Activated T-helper 2 cell treated with anti-CD3 and anti-CD28 coated beads, Interferon-gamma antibody, Interleukin-2, Interleukin-4, amounts not matched to agents 10 μg/mL and 5 μg/mL and 100 μg/mL, durations not matched to agents 14 hours and 24 hours and 36 hours (primary cell): Measurements from ENCODE around the gene YJEFN3. TPM values are rescaled to one million over a fixed set of nuclear protein-coding genes. Genes with fewer than 3 reads are reported as not detected.

ENCODE experiments used
- DNase-seq: peaks from one replicate; pipeline ENCODE4 v3.0.0; 2021; ENCODE audit warnings: low spot score
- H3K27ac Mint-ChIP-seq: one replicate; pipeline ENCODE4 v1.8.0; 2021; ENCODE audit warnings: mixed read lengths
- H3K27me3 Mint-ChIP-seq: one replicate; pipeline ENCODE4 v1.8.0; 2021; ENCODE audit warnings: low read depth, mixed read lengths
- H3K36me3 Mint-ChIP-seq: one replicate; pipeline ENCODE4 v1.8.0; 2021; ENCODE audit warnings: low read depth, mixed read lengths
- H3K4me1 Mint-ChIP-seq: one replicate; pipeline ENCODE4 v1.8.0; 2021; ENCODE audit warnings: low read depth, mixed read lengths
- H3K4me3 Mint-ChIP-seq: one replicate; pipeline ENCODE4 v1.8.0; 2021; ENCODE audit warnings: low read depth, mild to moderate bottlenecking, moderate library complexity, mixed read lengths
- H3K9me3 Mint-ChIP-seq: one replicate; pipeline ENCODE4 v1.8.0; 2021; ENCODE audit warnings: mixed read lengths
- intact Hi-C: fragments of 100-400 bp; cut with micrococcal nuclease; formaldehyde crosslinking; loops from one replicate; pipeline ENCODE4 v1.15.1; 2023
- total RNA-seq: library from RNA; stranded (reverse); gene quantifications from 2 replicates; pipeline ENCODE4 v1.2.3, GENCODE V29; 2022

Gene YJEFN3
- total RNA-seq, 1 donor from 2014 or later: 9.0 TPM

GRCh38 chr19:19515642-19516519 lies 12.8 kb upstream of the YJEFN3 start, which contains the start of gene NDUFA13:
Gene NDUFA13 (plus strand): TSS chr19:19516225. CDS start chr19:19516239, 14 bp downstream.
- Mint-ChIP-seq H3K27ac (peak within 1 kb of the TSS; percentile 94), H3K4me3 (peak within 1 kb of the TSS; percentile 92), H3K27me3 (no peaks in the 10 kb centered on the region), H3K9me3 (no peaks in the 10 kb centered on the region), H3K4me1 (peaks cover 3% of the 10 kb centered on the region), H3K36me3 (peaks cover 35% of the 10 kb centered on the region)
- intact Hi-C loops: no loop called here
- peak; percentile 92 for DNase-seq

GRCh38 chr19:19517235-19517619 lies 11.5 kb upstream of the YJEFN3 start:
- no peaks in the 10 kb centered on the region for H3K9me3 Mint-ChIP-seq
- peaks cover 6% of the 10 kb centered on the region for H3K4me1 Mint-ChIP-seq
- H3K36me3 Mint-ChIP-seq: peaks cover 38% of the 10 kb centered on the region
- H3K27ac Mint-ChIP-seq: peak overlapping the region; percentile 94
- H3K27me3 Mint-ChIP-seq: no peaks in the 10 kb centered on the region
- intact Hi-C loops: no loop called here
- peak overlapping the region; percentile 92 for H3K4me3 Mint-ChIP-seq
- DNase-seq: no peak

- intact Hi-C loops: no loop called here
- Mint-ChIP-seq H3K36me3 (peaks cover 37% of the 10 kb centered on the region), H3K9me3 (no peaks in the 10 kb centered on the region), H3K27me3 (no peaks in the 10 kb centered on the region), H3K4me1 (peaks cover 6% of the 10 kb centered on the region), H3K27ac (no peak overlapping the region), H3K4me3 (no peak overlapping the region)
- DNase-seq: no peak
Measured at GRCh38 chr19:19520989-19521388, 7.7 kb upstream of the YJEFN3 start.

- no peaks in the 10 kb centered on the region for H3K9me3 Mint-ChIP-seq
- DNase-seq: no peak
- H3K27ac Mint-ChIP-seq: no peak overlapping the region
- H3K27me3 Mint-ChIP-seq: no peaks in the 10 kb centered on the region
- peaks cover 6% of the 10 kb centered on the region for H3K4me1 Mint-ChIP-seq
- no peak overlapping the region for H3K4me3 Mint-ChIP-seq
- H3K36me3 Mint-ChIP-seq: peaks cover 41% of the 10 kb centered on the region
- intact Hi-C loops: no loop called here
Measured at GRCh38 chr19:19523177-19523576, 5.5 kb upstream of the YJEFN3 start.

- Mint-ChIP-seq H3K36me3 (peaks cover 40% of the 10 kb centered on the region), H3K27me3 (no peaks in the 10 kb centered on the region), H3K4me1 (peaks cover 6% of the 10 kb centered on the region), H3K9me3 (no peaks in the 10 kb centered on the region), H3K27ac (no peak overlapping the region), H3K4me3 (no peak overlapping the region)
- no peak for DNase-seq
- intact Hi-C loops: no loop called here
Measured at GRCh38 chr19:19524053-19524452, 4.7 kb upstream of the YJEFN3 start.

GRCh38 chr19:19525611-19526380 lies 2.9 kb upstream of the YJEFN3 start:
- DNase-seq: no peak
- Mint-ChIP-seq H3K4me3 (no peak overlapping the region), H3K36me3 (peaks cover 24% of the 10 kb centered on the region), H3K4me1 (peaks cover 3% of the 10 kb centered on the region), H3K27ac (no peak overlapping the region), H3K9me3 (no peaks in the 10 kb centered on the region), H3K27me3 (no peaks in the 10 kb centered on the region)
- intact Hi-C loops: no loop called here

- no peaks in the 10 kb centered on the region for H3K4me1 Mint-ChIP-seq
- H3K27me3 Mint-ChIP-seq: no peaks in the 10 kb centered on the region
- H3K9me3 Mint-ChIP-seq: no peaks in the 10 kb centered on the region
- DNase-seq: no peak
- H3K36me3 Mint-ChIP-seq: peaks cover 20% of the 10 kb centered on the region
- intact Hi-C loops: no loop called here
- H3K27ac Mint-ChIP-seq: no peak overlapping the region
- no peak overlapping the region for H3K4me3 Mint-ChIP-seq
Measured at GRCh38 chr19:19526581-19527370, 1.9 kb upstream of the YJEFN3 start.

- Mint-ChIP-seq H3K4me1 (peaks cover 4% of the 10 kb centered on the region), H3K9me3 (no peaks in the 10 kb centered on the region), H3K27me3 (no peaks in the 10 kb centered on the region), H3K4me3 (no peak overlapping the region), H3K27ac (no peak overlapping the region), H3K36me3 (peaks cover 24% of the 10 kb centered on the region)
- no peak for DNase-seq
- intact Hi-C loops: no loop called here
Measured at GRCh38 chr19:19527371-19527656, 1.4 kb upstream of the YJEFN3 start.

GRCh38 chr19:19527674-19528625 lies 761 bp upstream of the YJEFN3 start:
- Mint-ChIP-seq H3K27ac (no peak overlapping the region), H3K9me3 (no peaks in the 10 kb centered on the region), H3K27me3 (no peaks in the 10 kb centered on the region), H3K4me1 (peaks cover 4% of the 10 kb centered on the region), H3K36me3 (peaks cover 20% of the 10 kb centered on the region), H3K4me3 (no peak overlapping the region)
- intact Hi-C loops: no loop called here
- no peak for DNase-seq

GRCh38 chr19:19529783-19530422 lies 1.2 kb downstream of the YJEFN3 start:
- no peak for DNase-seq
- peaks cover 16% of the 10 kb centered on the region for H3K36me3 Mint-ChIP-seq
- no peaks in the 10 kb centered on the region for H3K9me3 Mint-ChIP-seq
- H3K4me1 Mint-ChIP-seq: peaks cover 4% of the 10 kb centered on the region
- no peaks in the 10 kb centered on the region for H3K27me3 Mint-ChIP-seq
- intact Hi-C loops: no loop called here
- H3K4me3 Mint-ChIP-seq: no peak overlapping the region
- no peak overlapping the region for H3K27ac Mint-ChIP-seq

- intact Hi-C loops: no loop called here
- peaks cover 16% of the 10 kb centered on the region for H3K36me3 Mint-ChIP-seq
- peaks cover 4% of the 10 kb centered on the region for H3K4me1 Mint-ChIP-seq
- H3K4me3 Mint-ChIP-seq: no peak overlapping the region
- no peaks in the 10 kb centered on the region for H3K9me3 Mint-ChIP-seq
- H3K27ac Mint-ChIP-seq: no peak overlapping the region
- H3K27me3 Mint-ChIP-seq: no peaks in the 10 kb centered on the region
- no peak for DNase-seq
Measured at GRCh38 chr19:19530423-19530804, 1.7 kb downstream of the YJEFN3 start.
